Umbilical cord (tissue), 2 donors: ENCODE results near the gene FAM20A. TPM values are rescaled to one million over a fixed set of nuclear protein-coding genes. Genes with fewer than 3 reads are reported as not detected.
A peak's percentile ranks its signal among the peaks of the same experiment; 100 is the strongest.
"Not testable (repeated sequence)": the region's sequence is repeated elsewhere in the genome, so short reads cannot be mapped to it uniquely, and the experiment has no call there.

Experiments
- DNase-seq: peaks from one replicate; pipeline ENCODE4 v3.0.0-alpha.2; 2015; ENCODE audit warnings: low spot score
- total RNA-seq: library from RNA; depleted of rRNA; stranded (reverse); fragments of >200 nt; gene quantifications from one replicate; pipeline ENCODE4 v1.2.3, GENCODE V29; 2014; ENCODE audit warnings: low replicate concordance; ENCODE audit not compliant: insufficient read depth

Gene FAM20A
- total RNA-seq, 1 donor from 2014 or later, result 10.8 TPM

DNA sequence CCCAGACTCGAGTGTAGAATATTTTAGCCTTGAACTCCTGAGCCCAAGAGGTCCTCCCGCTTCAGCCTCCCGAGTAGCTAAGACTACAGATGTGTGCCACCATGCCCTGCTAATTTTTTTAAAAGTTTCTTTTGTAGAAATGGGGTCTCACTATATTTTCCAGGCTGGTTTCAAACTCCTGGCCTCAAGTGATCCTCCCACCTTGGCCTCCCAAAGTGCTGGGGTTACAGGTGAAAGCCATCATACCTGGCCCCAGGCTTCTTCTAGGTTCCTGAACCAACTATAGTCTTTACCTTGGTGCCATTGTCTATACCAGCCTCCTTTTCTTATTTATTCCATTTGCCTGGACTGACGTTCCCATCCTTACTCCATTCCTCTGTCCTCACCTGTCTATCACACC lies 106.1 kb downstream of the FAM20A start:
- no peak for DNase-seq

DNA sequence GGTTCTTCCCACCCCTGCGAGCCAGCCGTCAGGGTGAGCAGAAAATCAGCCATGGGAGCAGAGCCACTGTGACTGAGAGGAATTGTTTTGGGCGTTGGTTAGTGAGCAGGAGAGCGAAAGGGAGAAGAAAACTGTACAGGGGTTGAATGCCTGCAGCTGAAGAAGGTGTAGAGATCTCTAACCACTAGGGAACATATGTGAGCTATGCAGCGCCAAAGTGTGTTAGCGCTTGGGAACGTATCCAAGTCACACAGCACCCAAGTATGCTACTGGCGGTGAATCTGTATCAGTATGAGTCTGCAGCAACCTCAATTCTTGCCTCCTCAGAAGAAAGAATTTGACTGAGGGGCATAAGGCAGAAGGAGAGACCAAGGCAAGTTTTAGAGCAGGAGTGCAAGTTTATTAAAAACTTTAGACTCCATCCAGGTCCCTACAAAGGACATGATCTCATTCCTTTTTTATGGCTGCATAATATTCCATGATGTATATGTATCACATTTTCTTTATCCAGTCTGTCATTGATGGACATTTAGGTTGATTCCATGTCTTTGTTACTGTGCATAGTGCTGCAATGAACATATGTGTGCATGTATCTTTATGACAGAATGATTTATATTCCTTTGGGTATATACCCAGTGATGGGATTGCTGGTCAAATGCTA lies 108.6 kb downstream of the FAM20A start:
- DNase-seq, result not testable (repeated sequence)

DNA sequence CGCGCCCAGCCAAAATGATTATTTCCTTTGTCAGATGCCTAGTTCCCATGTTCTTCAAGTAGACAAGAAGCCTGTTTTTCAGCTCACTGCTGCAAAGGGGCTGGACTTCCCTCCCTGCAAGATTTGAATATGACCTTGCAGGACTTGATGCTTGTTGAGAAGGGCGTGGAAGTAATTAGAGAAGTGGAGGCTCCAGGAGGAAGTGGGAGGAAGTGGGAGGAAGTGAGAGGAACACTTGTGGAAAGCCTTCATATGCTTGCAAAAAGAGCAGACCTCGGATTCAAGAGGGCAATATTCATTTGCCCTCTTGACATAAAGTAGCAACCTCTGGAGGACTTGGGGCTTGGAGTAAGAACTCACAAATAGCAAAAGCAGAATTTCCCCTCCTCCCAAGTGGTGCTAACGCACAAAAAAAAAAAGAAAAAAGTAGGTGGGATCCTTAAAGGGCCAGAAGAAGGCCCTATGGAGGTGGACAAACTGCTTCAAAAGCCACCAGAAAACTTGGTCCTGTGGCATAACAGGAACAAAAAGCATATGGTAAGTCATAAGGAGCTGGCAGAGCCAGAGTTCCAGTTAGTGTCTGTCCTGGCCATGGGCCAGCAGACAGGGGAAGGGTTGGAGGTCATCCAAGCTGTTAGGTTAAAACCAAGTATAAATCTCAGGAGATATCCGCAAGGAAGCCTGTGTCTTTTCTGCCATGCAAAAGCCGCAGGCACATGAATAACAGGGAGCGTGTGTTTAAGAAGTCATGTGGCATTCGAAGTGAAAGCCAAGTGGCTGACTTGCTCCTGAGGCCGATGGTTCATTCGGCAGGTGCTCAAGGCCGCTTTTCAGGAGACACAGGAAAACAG lies 109.6 kb downstream of the FAM20A start:
- DNase-seq, result peak; percentile 51

DNA sequence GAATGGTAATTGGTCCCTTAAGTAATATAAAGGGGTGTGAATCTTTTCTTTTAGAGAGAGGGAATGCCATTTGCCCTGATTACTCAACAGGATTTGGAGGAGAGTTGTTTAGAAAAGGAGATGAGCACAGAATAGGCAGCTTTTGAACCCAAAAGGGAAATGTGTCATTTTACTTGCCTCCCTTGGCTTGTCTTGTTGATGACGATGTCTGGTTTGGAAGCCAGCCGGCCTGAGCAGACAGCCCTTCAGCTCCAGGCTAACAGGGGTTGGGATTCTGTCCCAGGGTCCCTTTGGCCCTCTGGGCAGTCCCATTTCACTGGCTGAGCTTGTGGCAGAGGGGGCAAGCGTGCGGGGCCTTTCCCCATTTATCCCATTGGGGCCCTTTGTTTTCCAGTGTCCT lies 111.2 kb downstream of the FAM20A start:
- no peak for DNase-seq

Other genes starting within 250 kb of the FAM20A start
- gene WIPI1, start 143.9 kb downstream of the FAM20A start, total RNA-seq, result 74.4 TPM
- 274 TPM for gene PRKAR1A, start 88.9 kb downstream of the FAM20A start, total RNA-seq